Esophagus muscularis mucosa (tissue), 4 donors: ENCODE measurements around the gene MTA3.

Experiments used
- CTCF ChIP-seq, 3 experiments: fragments of 200-600 bp in 2 of 3; fragments of 450-650 bp in 1 of 3; sonication (generic) in 2 of 3; IDR thresholded peaks; one replicate each; pipeline ENCODE4 v1.5.1; 2017 to 2019; ENCODE audit warnings: antibody characterized with exemption in 3 of 3, mild to moderate bottlenecking in 2 of 3, moderate library complexity in 1 of 3
- EP300 ChIP-seq: sonication (generic); formaldehyde crosslinking; IDR thresholded peaks from one replicate; pipeline ENCODE4 v1.6.1; 2017; ENCODE audit warnings: antibody characterized with exemption
- POLR2A ChIP-seq: fragments of 450-650 bp; IDR thresholded peaks from one replicate; pipeline ENCODE4 v1.6.1; 2017; ENCODE audit warnings: antibody characterized with exemption, moderate library complexity, mild to moderate bottlenecking, low read depth
- POLR2AphosphoS5 ChIP-seq, 2 donors: sonication (generic); formaldehyde crosslinking; IDR thresholded peaks; one replicate each; pipeline ENCODE4 v1.6.1; 2017; ENCODE audit warnings: antibody characterized with exemption in 2 of 2

GRCh38 chr2:42756966-42757513 lies 188.6 kb downstream of the MTA3 start:
- TF ChIP-seq CTCF (IDR thresholded peaks at IDR 0.05) (no peak), POLR2AphosphoS5 (IDR thresholded peaks at IDR 0.05) (no peak), EP300 (no peak), POLR2A (no peak)
